Panc1 (cell line): Measurements from ENCODE around the gene ZNF189.

Experiments
- CTCF ChIP-seq: fragments of 450-650 bp; IDR thresholded peaks from 2 replicates; pipeline ENCODE4 v1.5.1; 2017; ENCODE audit warnings: mild to moderate bottlenecking
- POLR2AphosphoS5 ChIP-seq: IDR thresholded peaks from 2 replicates; pipeline ENCODE4 v1.6.1; 2012; ENCODE audit warnings: mild to moderate bottlenecking, low read depth, low read length, moderate library complexity
- REST ChIP-seq, 2 experiments: IDR thresholded peaks; 2 replicates each; pipeline ENCODE4 v1.6.1; 2011 to 2012; ENCODE audit warnings: low read depth in 2 of 2, control low read depth in 1 of 2, low read length in 1 of 2, mild to moderate bottlenecking in 1 of 2, moderate library complexity in 1 of 2; ENCODE audit not compliant: insufficient read depth in 1 of 2
- SIN3A ChIP-seq: IDR thresholded peaks from 2 replicates; pipeline ENCODE4 v1.6.1; 2012; ENCODE audit warnings: low read depth, mild to moderate bottlenecking, low read length, moderate library complexity, borderline replicate concordance; ENCODE audit not compliant: insufficient read depth

- no peak for TF ChIP-seq CTCF
- no peak for TF ChIP-seq SIN3A
- no peak for TF ChIP-seq REST (IDR thresholded peaks at IDR 0.05; ENCODE audit: insufficient read depth in 1 of 2, low read depth in 2 of 2, low read length in 1 of 2)
- no peak for TF ChIP-seq POLR2AphosphoS5
Observed at GRCh38 chr9:101366038-101366756, 32.5 kb upstream of the ZNF189 start.
